Measurements from ENCODE around the gene MAS1L.

Gene MAS1L

DNA sequence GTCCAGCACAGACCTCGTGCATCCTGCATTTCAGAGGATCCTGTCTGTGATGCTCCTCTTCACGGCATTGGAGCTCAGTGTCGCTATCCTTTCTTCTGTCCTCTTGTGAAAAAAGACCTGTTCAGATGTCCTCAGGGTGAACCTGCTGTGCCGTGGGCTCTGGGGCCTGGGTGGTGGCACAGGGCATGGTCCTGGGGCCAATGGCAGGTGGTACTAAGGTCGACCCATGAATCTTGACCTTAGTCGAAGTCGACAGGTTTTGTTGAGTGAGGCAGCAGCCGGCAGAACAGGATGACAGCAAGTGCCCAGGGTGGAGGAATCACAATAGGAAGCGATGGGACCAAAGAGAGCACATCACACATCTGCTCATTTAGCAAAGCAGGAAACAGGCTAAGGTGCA is 22.0 kb upstream of the MAS1L start:
- no peak for DNase-seq

DNA sequence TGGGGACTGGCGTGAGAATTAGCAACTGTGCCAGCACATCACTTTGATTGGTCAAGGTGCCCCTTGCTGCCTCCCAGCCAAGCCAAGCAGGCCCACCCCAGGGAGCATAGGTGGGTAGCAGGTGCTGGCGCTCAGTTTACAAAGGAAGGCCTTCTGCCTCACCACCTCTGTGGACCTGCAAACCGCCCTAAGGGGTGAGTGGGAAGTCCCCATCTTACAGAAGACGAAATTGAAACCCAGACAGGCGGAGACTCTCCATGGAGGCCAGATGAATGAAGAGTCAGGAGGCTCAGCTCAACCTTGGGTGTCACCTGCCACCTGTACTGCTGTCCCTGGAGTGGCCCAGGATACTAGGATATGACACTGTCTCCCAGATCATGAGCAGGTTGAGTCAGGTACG is 21.5 kb upstream of the MAS1L start:
- no peak for DNase-seq

DNA sequence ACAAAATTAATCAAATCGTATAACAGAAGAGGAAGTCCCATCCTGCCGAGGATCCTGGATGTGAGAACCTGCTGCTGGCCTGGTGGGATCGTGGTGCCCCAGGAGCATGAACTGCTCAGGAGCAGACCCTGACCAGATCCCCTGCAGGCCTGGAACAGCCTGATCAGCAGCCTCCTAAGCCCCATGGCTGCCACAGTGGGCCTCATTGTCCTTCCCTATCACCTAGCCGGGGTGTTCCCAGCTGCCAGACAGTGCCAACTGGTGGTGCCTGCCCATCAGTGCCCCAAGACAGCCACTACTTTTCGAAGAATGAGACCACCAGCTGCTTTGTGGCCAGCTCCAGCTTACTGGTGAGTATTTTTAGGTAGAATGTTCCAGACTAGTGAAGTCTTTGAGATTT is 19.6 kb upstream of the MAS1L start:
- DNase-seq, result no peak

DNA sequence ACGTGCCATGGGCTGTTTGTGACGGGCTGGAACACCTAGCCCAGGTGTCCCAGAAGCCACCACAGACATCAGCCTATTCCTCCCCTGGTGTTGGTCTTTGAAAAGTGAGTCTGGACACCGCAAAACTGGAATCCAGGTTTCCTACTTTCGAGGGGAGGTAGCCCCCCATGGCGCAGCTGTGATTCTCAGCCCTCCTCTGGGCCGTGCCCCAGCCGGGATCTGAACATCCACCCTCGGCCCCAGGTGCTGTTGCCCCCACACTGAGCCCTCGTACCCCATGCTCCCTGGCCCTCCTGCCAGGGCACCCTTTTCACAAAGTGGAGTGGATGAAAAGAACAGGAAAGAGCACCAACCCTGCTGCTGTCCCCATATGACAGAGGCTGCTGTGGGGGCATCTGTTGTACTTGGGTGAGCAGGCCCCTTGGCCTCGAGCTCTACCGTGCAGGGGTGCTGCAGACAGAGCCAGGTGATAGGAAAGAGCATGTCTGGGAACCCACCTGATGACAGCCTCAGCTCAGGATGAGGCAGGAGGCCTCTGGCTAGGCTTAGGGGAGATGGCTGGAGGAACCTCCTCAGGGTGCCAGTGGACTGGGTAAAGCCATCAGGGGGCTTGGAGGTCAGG is 18.8 kb upstream of the MAS1L start:
- DNase-seq, result no peak

DNA sequence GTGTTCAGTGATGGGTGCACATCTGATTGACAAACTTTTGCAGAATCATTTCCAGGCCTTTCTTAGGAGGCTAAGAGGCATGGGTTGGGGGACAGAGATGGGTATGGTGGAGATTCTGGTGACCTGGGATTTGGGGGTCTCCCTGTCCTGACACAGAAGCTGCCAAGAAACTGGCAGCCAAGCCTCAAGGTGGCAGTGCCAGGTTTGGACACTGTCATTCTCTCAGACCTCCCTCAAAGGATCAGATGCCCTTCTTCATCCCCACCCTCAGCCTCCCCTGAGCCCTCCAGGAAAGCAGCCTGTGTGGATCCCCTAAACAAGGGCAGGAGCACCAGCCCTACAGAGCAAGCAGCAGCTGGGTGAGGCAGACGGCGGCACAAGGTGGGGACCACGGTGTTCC is 18.1 kb upstream of the MAS1L start:
- DNase-seq, result no peak

DNA sequence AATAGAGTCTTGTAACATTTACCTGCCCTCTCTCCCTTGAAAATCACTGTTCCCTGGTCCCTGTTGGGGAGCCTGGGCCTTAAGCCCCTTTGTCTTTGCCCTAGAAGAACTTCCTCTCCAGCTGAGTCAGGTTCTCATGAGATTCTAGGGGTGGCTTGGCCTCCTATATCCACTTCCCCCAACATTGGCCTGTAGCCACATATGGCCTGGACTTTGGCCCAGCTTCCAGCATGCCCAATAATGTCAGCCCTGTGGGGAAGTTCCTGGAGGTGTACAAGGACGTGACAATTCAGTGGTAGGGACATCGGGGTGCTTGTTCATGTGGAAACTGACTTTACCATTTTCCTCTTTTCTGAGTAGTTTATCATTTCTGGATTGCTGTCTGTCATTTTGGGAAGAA is 17.2 kb upstream of the MAS1L start:
- DNase-seq, result no peak

DNA sequence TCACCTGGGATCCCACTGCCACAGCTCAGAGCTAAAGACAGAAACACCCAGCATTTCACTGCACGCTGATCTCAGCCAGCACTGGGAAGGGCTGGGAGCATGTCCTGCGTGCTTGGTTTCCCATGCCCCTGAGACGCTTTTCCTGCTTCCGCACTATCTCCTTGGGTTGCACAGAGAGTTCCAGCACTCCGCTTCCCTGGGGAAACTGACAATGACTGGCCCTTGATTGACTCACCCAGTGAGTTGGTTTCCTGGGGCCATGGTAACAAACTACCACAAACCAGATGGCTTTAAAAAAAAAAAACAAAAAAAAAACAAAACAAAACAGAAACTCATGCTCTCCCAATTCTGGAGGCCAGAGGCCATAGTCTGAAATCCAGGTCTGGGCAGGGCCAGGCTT is 14.8 kb upstream of the MAS1L start:
- no peak for DNase-seq

DNA sequence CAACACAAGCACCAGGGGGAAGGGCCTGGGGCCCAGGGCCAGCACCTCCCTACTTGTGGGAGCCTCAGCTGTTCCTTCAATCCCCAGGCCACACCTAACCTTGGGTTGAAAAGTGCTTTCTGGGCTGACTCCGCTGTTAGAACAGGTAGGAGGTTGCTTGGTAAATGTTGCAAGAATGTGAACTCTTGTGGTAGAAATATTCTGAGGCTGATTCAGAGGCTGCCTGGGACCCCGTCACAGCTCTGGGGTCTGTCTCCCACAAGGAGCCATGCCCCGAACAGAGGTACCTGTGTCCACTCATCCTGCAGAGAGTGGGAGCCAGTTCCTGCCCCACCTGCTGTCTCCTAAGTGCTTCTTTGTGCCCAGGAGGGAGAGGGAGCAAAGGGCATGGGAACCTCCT is 14.4 kb upstream of the MAS1L start:
- no peak for DNase-seq

DNA sequence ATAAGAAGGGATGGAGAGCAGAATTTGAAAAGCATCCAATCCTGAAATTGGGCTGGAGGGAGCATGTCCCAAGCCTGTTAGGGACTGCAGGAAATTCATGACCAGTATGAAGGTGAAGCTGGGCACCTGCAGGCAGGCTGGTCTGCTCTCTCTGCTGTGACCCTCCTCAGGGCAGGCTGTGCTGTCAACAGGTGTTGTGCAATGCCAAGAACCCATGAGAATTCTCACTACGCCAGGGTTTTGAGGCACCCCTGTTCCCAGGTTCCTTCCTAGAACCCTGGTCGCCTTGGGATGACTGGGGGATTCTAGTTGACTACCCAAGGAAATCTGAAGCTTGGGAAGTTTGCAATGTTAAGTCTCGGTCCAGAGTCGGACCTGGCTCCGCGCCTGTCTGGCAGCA is 13.3 kb upstream of the MAS1L start:
- no peak for DNase-seq

DNA sequence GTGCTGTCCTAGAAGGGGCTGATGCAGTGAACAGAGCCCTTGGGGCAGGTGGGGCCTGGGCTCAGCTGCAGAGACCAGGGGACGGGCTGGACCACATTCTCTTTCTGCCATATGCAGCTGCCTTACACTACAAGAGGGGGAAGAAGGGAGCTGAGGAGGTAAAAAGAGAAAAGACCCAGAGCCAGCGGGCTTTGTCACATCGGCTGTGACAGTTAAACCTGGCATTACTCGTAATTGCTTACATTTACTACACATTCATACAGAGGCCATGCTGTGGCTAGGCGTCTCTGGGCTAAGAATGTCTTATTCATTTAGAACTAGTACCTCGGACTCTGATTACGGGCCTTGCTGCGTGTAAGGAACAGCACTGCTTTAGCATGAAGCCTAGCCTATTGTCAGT is 12.8 kb upstream of the MAS1L start:
- DNase-seq, result no peak

DNA sequence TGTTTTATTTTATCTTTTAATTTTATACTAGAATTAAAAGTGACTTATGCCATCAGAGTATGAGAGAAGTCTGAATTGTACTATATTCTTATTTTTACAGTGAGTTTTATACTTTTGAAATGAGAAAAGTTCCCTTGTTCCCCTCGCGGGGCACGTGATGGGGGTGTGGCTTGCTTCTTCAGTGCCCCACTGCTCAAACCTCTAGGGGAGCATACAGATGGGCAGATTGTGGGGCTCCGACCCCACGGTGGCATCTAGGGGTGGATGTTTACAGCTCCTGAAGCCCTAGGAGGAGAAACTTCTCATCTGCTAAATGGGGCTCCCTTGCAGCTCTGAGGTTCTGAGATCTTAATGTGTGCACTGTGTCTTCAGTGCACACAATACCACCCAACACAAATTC is 11.9 kb upstream of the MAS1L start:
- DNase-seq, result no peak

DNA sequence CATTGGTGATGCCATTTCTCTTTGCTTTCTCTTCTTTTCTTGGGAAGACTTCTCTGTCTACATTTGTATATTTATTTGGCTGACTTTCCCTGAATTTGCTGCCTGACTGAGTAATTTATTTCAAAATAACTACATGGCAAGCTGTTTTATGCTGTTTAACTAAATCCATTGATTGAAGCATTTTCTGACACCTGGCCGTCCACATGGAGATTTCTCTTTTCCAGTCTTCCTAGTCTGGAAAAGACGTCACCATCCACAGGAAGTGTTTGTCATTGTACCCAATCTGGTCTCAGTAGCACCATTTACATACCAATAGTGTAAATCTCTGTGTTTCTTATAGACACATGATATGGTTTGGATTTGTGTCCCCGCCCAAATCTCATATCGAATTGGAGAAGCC is 9.2 kb upstream of the MAS1L start:
- no peak for DNase-seq

DNA sequence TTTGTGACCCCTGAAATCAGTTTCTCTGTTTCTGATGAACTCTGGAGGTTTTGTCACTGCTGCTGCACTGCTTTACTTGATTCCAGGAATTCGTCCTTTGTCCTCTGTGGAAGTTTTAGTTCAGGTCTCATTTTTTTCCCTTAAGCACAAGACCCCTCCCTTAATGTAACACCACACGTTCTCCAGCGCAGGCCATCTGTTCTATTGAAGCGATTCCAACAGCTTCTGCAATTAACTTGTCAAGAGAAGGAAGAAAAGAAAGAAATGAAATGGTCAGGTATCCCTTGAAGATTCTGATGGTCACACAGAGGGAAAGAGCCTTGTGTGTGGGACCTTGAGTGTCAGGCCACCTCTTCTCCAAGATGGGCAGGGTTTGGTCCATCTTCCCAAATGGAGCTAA is 7.8 kb upstream of the MAS1L start:
- peak; percentile 21 for DNase-seq

DNA sequence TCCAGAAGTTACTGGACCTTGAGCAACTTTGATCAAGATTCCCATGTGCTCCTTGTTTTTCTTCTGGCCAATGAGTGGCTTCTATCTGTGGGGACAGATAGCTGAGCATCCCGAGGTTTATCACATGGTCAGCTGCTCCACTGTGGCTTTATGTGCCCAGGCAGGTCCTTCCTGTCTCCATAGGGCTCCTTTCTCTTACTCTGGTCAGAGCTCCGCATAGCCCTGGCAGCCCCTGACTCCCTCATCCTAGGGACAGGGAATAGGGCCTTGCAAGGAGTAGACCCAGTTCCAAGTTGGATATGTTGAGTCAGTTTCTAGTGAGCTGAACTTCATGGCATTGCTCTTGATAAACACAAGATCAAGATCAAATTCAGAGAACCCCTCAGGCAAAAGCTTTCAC is 6.4 kb upstream of the MAS1L start:
- DNase-seq, result no peak

DNA sequence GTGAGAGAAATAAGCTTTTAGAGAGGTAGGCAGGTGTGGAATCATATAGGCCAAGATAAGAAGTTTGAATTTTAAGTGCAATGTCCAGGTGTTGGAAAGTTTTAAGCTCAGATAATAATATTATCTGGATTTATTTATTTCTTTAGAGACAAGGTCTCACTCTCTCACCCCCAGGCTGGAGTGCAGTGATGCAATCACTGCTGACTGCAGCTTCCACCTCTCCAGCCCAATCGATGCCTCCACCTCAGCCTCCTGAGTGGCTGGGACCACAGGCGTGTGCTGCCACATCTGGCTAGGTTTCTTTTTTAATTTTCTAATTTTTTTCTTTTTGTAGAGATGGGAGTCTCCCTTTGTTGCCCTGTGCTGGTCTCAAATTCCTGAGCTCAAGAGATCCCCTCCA is 5.5 kb upstream of the MAS1L start:
- DNase-seq, result no peak

DNA sequence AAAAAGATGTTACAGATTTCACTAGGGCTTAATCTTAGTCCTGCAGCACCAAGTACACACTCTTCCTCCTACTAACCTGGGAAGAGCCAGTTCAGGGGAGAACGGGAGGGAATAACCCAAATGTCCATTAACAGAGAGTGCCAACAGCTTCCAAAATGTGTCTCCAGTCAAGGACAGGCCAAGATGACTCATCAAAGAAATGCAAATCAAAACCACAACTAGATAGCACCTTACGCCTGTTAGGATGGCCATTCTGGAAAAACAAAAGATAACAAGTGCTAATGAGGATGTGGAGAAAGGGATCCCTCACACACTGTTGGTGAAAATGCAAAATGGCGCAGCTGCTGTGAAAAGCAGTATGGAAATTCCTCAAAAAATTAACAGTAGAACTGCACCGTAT is 3.8 kb upstream of the MAS1L start:
- DNase-seq, result no peak

DNA sequence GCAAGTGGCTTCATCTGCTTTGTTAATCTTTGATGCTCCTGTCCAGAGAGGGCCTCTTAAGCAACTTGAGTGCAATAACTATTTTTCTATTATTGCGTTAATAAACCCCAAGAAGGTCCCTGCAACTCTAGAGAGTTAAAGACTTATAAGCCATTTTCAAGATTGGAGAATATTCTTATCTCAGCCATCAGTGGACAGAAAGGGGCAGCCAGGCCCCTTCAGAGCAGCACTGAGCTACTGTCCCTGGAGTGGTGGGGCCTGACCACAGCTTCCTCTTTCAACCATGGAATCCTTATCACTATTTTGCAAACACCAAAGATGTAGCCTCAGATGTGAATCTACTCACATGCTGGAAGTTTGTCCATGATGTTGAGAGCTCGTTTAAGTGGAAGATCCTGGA is 2.8 kb upstream of the MAS1L start:
- DNase-seq, result no peak

DNA sequence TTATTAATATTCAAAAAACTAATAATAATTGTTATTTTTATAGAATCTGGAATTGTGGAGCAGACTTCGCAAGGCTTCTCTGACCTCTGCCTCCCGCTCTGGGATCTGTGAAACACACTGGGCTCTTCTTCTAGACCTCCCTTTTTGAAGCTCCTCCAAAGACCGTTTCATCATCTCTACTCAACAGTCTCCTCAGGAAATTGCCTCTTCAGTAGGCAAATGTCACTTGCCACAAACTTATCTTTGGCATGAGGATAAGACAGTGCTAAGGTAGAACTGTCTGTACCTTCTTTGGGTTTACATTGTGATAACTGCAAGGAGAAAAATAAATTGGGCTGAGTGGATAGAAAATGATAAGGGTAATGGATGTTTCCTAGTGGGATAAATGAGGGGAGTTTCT is 2.3 kb upstream of the MAS1L start:
- DNase-seq, result no peak

DNA sequence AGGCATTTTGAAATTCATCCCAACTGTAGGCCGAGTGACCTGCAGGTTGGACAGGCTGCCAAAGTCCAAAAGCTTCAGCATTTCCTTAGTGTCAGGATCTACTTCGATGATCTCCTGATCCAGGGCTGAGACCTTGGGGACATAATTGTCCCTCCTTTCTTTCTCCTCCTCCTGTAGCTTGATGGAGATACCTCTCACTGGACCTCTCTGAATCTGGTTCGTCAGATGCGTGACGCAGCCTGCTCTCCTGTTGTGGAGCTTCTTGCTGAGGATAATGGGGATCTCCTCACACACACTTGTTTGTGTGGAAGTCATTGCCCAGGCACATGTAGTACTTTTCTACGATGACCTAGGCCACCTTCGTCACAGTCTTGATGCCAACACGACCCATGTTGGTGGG is 1.5 kb upstream of the MAS1L start:
- no peak for DNase-seq

DNA sequence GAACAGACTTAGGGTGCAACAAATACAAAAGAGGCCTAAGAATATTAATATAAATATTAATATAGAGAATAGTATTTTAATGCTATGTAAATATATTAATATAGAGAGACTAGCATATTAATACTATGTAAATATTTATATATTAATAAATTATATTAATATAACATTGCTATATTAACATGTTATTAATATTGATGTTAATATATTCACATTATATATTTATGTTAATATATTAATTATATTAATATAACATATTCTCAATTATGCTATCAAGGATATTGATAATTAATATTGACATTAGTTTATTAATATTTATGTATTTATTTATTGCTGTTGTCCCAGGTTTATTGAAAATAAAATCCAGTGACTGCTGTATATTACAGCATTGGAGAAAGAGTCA is 1.1 kb upstream of the MAS1L start:
- no peak for DNase-seq

DNA sequence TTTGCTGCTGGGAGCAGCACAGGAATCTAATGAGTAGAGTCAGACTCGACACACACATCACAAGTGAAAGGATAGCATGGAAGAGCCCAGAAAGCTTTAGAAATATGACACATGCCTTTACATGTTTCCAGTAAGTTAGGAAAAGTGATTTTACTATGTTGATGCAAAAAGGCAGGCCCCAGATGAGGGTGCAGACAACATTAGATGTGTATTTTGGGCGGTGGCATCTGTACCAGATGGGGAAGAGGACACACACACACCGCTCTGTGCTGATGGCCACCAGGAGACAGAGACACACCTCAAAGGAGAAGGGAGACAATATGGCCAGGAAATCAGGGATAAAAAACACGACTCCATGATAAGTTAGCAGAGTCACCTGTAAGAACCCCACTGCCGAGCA is 625 bp downstream of the MAS1L start:
- no peak for DNase-seq

DNA sequence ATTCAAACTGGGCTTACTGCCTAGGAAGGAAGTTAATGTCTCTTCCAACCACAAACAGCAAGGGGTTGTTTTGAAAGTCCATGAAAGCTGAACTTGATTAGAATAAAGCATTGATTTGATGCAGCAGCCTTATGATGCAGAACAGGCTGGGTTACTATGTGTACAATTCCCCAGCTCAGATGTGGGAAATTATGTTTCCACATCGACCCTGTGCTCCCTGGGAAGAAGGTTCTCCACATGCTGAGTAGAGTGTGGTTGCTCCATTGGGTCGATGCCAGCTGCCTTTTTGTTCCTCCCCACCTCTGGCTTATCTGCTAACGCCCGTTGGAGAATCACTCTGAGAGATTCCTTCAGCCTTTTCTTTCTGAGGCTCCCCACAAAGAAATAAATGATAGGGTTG is 1.2 kb downstream of the MAS1L start:
- DNase-seq, result no peak

DNA sequence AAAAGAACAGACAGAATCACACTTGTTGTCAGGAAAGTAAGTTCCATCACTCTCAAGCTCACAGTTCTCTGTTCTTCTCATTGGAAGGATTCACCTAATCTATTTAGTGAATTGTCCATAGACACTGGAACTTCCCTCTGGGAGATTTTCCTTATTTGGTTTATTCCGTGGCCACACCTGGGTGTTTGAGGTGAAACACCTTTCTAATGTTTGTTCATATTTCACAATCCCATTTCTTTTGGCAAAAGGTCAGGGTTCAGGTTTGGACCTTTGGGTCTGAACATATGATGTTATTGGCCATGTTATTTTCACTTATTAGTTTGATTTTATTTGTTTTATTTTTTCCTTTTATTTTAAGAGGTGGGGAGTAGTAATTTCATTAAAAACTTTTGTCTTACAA is 4.0 kb downstream of the MAS1L start:
- DNase-seq, result no peak

DNA sequence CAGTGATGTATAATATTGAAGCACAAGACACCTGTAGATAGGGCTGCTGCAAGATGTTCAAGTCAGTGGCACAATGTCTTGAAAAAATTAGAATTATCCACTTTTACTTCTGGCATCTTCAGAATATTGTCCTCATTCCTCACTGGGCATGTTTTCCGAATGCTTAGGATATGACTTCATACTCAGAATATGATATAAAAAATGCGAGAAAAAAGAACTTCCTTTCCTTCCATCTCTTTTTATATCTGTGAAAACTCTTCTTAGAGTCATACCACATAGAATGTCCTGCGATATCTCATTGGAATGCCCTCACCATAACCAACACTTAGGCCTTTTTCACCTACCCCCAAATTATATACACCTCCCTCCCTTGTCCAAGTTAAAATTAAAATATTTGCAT is 4.6 kb downstream of the MAS1L start:
- no peak for DNase-seq

DNA sequence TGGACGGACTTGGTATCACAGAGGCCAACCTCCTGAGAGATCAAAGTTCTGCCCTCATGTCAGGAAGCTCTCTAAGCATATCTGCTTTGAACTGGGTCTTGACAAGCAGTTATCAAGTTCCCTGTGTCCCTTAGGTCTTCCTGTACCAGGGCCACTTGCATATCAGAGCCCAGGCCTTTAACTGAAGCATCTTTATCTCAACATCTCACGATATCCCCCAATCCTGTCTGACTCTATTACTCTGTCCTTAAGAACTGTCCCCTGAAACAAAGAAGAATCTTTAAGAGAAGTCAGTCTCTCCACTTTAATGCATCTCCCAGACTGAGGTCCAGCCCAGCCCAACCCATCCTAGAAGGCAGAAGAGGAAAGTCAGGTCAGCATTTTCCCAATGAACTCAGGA is 8.2 kb downstream of the MAS1L start:
- no peak for DNase-seq

DNA sequence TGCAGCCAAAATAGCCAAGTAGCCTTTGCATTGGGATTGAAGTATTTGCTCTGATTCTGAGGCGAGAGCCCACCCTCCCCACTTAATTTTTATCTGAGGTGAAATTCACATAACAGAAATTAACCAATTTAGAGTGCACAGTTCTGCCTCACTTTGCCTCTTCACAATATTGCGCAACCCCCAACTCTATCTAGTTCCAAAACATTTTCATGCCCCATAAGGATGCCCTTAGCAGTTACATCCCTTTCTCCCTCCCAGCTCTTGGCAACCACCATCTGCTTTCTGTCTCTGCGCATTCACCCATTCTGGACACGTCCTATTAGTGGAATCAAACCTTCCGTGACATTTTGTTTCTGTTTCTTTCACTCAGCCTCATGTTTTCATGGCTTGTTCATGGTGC is 9.0 kb downstream of the MAS1L start:
- no peak for DNase-seq
